A549 treated with Mapracorat at 1 μM for 4 hours (cell line): Measurements from ENCODE around the gene TMEM86A. TPM values are rescaled to one million over a fixed set of nuclear protein-coding genes. Genes with fewer than 3 reads are reported as not detected.

Source experiments
- total RNA-seq: library from RNA; stranded (reverse); fragments of 200-300 nt; extraction: Qiagen RNA extraction; gene quantifications from 5 replicates; pipeline ENCODE4 v1.2.3, GENCODE V29; 2022

Gene TMEM86A, protein sequence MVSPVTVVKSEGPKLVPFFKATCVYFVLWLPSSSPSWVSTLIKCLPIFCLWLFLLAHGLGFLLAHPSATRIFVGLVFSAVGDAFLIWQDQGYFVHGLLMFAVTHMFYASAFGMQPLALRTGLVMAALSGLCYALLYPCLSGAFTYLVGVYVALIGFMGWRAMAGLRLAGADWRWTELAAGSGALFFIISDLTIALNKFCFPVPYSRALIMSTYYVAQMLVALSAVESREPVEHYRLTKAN
- total RNA-seq: 0.34 to 0.59 TPM (median 0.42 TPM) in 5 replicates

DNA sequence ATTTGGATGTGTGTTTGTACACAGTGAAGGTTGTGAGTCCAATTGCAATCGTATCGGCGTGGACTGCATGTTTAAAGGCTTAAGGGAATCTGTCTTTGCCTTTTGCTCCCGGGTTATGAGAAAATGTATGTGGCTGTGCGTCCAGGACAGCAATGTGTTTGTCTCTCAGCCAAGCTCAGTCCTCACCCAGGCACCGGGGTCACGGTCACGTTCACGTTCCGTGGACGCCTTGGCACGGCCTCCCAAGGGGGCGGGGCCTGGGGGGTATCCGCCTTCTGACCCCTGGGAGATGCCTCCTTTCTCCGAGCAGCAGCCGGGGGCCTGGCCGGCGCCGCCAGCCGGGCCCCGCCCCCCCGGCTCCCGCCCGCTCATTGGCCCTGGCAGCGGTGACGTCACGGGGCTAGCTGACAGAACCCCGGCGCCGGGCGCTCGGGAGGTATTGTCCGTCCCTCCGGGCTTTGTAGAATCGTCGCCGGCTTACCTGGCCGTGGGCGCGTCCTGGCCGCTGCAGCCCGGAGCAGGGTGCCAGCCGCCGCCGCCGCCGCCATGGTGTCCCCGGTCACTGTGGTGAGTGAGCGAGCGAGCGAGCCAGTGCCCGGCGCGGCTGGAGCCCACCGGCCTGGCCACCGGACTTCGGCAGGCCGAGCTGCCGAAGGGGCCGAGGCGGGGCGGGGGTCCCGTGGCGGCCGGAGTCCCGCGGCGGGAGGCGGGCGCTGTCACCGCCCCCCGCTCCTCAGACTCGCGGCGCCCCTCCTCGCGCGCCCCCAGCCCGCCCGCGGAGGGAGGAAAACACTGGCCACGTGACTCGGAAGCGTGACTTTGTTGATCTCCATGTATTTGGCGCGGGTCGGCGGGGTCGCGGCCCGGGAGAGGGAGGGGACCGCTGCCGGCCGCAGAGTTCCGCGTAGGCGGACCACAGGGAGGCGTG is at the start of gene TMEM86A:
TSS of gene TMEM86A (plus strand) at position 439 of the 928 bp plus-strand sequence. CDS start at position 547, 108 bp downstream.

DNA sequence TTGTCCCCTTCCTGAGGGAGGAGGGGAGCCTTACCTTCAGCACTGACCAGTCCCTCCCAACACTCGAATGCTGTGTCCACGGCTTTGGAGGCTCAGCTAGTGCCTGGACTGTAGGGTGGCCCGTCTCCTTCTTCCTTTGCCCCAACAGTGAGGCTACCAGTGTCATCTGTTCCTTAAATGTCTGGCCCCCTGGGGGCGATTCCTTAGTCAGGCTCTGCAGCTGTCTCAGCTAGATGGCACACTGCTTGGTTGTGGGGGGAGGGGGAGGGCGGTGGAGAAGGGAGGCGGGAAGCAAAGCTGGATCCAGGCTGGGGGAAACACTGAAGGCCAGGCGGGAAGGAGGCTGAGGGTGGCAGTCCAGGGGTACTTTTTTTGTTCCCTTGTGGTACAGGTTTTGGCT is 27.5 kb downstream of the TMEM86A start, which contains the start of gene IGSF22:
TSS of gene IGSF22 (minus strand) at position 149 of the 400 bp plus-strand sequence. CDS start 1,952 bp downstream, outside the sequence.

Other genes with a start within 250 kb of the TMEM86A start
- gene LDHAL6A, start 242.9 kb upstream of the TMEM86A start, total RNA-seq: not detected in 5 replicates
- gene TSG101, start 171.8 kb upstream of the TMEM86A start, total RNA-seq: 85.4 to 111 TPM (median 96.3 TPM) in 5 replicates
- 16.6 to 23.4 TPM (median 22.3 TPM) in 5 replicates for gene UEVLD, start 110.0 kb upstream of the TMEM86A start, total RNA-seq
- 1.1 to 3.3 TPM (median 1.6 TPM) in 5 replicates for gene MISFA, start 99.0 kb upstream of the TMEM86A start, total RNA-seq
- 14.1 to 19.3 TPM (median 17.6 TPM) in 5 replicates for gene SPTY2D1, start 64.4 kb upstream of the TMEM86A start, total RNA-seq
- gene IGSF22, start 27.4 kb downstream of the TMEM86A start, total RNA-seq: not detected in 5 replicates
- gene PTPN5, start 93.0 kb downstream of the TMEM86A start, total RNA-seq: 0.05 TPM in 1 of 5 replicates, not detected in the others
- gene MRGPRX1, start 240.6 kb downstream of the TMEM86A start, total RNA-seq: not detected in 5 replicates